NCI-H526 treated with DMSO at 0.1 percent for 48 hours (cell line): ENCODE measurements around the gene EXOSC9.
A peak's percentile ranks its signal among the peaks of the same experiment; 100 is the strongest.

Source experiments
- DNase-seq: peaks from one replicate; lab custom pipeline; 2025; lab: John Stamatoyannopoulos, UW

Gene EXOSC9

DNA sequence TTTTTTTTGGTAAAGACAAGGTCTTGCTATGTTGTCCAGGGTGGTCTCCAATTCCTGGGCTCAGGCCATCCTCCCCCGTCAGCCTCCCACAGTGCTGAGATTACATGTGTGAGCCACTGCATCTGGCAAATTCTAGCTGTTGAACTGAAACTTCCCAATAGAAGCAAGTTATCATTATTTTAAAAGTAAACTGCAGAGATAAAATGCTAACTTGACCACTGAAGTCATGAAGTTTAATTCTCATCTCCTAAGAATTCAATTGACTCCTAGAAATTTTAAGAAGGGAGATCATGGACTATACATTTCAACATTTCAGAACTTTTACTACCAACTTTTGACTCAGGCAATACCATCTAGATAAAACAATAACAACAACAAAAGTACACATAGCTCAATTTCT is 11.7 kb upstream of the EXOSC9 start:
- no peak for DNase-seq

DNA sequence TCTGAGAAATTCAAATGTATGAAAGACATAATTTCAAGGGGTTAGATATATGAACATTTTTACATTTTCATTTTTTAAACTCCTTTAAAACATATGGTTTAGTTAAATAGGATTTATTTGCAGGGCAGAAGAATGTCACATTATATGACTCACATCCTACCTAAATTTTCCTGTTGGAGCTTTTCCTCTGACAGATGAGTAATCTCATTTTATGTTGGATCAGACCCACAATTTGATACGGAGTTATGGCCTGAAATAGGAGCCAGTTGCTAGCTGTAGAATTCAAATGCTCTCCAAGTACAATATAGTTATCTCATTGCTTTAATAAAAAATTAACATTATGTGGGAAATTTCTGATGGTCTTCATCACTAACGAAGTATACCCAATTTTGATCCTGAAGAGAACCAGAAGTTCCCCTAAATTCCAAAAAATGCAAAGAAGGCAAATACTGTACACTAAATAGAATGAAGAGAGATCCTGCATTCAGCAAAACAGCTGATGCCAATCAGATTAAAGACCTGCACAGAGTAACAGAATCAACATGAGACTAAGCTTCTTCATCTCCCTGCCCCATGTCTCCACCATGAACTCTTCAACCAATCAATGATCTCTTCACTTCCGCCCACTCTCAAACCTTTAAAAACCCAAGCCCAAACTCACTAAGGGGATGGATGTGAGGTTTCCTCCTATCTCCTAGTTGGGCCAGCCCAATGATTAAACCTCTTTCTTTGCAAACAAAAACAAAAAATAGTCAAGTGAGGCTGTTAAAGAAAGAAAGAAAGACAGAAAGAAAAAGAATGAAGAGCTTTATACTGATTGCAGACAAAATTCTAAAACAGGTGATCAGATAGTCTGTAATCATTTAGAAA is 10.9 kb upstream of the EXOSC9 start:
- DNase-seq: no peak

DNA sequence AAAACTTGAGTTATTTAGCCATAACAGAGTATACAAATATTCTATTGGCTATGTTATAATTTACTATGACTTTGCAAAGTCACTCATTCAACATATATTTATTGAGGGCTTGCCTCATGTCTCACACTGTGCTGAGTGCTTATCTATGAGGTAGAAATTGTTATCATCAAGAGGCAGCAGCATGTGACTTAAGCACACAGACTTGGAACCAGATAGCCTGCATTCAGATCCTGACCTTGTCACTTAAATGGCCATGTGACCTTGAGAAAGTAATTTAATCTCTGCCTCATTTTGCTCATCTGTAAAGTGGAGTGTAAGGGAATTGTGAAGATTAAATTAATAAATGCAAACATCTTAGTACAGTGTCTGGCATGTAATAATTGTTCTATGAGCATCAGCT is 10.1 kb upstream of the EXOSC9 start:
- DNase-seq: no peak

DNA sequence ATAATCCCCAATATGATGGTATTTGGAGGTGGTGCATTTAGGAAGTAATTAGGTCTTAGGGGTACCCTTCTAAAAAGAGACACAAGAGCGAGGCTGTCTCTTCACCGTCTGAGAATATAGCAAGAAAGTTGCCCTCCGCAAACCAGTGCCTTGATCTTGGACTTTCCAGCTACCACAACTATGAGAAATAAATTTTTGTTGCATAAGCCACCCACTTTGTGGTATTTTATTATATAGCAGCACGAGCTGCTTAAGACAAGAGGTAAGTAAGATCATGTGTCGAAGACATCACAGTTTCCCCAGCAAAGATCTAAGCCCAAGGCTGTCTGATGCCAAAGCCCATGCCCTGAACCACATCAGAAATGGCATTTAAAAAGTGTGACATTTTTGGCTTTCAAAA is 9.6 kb upstream of the EXOSC9 start:
- no peak for DNase-seq

DNA sequence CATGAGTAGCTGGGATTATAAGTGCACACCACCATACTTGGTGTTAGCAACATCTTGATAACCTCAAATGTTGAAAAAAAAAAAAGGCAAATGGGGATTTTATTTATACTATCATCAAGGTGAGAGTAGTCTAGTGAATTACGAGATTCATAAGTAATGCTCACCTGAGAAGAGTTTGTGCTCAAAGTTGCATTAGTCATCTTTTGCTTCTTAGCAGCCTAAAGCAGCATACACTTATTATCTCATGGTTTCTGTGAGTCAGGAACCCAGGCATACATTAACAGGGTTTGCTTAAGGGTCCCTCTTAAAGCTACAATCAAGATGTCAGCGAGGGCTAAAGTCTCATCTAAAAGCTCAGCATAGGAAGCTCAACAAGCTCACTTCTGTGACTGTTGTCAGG is 8.2 kb upstream of the EXOSC9 start:
- DNase-seq: no peak

DNA sequence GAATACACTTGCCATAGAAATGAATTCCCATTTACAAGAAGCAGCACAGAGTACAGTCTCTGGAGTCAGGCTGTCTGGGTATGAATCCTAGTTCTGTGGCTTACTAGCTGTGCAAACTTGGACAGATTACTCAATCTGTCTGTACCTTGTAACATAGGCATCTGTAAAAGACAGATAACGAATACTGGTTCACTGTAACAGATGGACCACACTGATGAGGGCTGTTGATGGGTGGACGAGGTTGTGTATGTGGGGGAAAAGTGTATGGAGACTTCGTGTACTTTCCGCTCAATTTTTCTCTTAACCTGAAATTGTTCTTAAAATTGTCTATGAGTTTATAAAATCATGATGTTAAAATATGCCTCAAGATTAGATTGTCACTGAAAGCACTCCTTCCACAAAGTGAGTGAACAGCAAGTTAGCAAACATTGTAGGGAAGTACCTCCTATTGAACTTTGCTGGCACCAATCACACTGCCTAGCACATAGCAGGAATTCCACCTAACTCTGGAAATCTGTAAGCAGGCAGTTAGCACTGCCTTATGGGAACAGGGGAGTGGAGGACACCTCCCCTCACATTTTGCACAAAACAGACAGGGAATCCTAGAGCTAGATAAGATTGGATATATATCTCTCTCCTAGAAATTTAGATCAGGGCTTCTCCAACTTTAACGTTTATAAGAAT is 6.5 kb upstream of the EXOSC9 start:
- DNase-seq: no peak

DNA sequence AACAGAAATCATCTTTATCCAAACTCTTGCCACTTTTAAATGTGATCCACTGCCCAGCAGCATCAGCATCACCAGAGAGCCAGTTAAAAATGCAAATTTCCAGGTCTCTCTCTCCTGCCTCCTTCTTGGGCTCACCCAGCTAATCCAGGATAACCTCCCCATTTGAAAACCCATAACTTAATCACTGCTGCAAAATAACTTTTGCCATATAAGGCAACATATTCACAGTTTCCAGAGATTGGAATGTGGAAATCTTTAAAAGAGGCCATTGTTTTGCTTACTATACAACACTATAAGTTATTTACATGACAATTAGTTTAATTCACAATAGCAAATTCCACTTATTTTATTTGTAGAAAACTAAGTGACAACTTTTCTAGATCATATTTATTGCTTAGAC is 4.8 kb upstream of the EXOSC9 start:
- no peak for DNase-seq

DNA sequence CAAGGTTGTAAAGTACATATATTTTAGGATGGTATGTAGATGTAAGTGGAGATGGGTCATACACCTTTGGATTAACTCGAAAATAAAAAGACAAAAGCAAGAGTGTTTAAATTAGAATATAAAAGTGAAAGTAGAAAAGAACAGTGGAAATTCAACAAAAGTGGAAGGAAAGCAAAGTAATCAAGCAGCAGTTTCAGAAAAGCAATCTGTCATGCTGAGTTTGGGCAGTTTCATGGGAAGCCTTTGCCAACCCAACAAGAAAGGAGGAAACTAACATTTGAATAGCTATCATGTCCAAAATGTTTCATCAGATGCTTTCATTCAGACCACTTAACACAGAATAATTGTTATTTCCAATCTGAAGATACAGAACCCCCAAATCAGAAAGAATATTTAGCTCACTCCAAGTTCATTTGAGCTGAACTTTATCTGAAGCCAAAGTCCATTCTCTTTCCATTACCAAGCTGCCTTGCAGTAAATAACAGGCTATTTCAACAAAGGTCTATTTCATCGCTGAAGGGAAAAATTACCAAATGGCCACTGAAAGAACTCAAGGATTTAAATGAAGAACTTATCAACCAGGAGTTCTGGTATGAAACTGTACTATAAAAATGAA is 1.8 kb upstream of the EXOSC9 start:
- DNase-seq: no peak

DNA sequence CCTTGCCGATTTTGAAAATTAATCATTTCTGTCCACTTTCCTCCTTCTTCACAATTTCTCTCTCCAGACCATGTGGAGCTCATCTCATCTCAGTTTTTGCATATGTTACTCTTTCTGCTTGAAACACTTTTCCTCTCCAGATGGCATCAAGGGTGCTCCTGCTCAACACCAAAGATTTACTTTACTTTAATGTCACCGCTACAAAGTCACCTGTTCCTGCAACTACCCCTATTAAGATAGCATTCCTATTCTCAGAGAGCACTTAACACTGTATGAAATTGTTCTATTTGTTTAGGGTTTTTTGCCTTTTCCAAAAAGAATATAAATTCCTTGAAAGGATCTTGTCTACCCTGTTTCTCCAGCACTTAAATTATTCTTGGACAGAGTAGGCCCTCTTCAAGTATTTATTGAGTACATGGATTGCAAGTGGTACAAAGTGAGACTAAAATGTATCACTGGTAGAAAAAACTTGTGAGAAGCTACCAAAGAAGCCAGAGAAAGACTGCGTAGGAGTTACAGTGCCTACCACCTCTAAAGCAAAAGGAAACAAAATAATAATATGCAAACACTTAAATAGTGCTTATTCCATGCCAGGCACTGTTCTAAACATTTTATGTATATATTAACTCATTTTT is 1.1 kb upstream of the EXOSC9 start:
- DNase-seq: no peak

DNA sequence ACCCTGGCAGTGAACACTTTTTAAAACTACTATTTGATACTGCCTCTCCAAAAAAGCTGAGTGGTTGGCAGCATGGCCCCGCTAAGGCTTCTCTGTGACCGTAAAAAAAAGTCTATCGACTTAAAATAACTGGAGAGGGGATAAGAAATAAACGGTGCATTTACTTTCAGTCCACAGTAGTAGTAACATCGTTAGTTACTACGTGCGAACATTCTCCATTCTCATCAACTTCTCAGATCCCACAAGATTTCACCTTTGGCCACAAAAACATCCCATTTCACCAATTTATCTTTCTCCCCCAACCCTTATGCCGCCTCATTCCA is 524 bp upstream of the EXOSC9 start:
- DNase-seq: no peak

DNA sequence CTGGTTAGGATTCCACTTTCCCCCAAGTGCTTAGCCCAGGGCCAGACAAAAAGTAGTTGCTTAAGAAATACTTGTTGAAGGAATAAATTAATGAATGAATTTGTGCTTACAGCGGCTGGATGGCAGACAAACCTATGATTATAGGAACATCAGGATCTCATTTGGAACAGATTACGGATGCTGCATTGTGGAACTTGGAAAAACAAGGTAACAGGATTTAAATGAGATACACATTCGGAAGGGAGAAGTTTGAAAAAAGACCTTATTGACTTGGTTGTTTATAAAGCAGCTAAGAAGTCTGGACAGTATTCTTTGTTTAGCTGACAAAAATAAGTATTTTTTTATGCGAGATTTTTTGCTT is 572 bp downstream of the EXOSC9 start:
- DNase-seq: no peak

DNA sequence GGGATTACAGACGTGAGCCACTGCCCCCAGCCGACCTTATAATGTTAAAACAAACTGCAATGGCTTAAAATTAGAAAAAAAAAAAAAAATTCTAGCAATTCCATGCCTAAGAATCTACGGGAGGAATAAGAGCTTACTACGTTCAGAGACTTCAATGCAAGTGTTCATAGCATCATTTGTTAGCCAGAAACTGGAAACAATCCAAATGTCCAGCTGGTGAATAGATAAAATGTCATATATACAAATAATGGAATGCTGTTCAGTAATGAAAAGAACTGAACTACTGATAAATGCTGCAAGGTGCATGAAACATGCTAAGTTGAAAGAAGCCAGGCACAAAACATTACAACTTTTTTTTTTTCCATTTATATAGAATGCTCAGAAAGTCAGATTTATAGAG is 5.3 kb downstream of the EXOSC9 start:
- no peak for DNase-seq

DNA sequence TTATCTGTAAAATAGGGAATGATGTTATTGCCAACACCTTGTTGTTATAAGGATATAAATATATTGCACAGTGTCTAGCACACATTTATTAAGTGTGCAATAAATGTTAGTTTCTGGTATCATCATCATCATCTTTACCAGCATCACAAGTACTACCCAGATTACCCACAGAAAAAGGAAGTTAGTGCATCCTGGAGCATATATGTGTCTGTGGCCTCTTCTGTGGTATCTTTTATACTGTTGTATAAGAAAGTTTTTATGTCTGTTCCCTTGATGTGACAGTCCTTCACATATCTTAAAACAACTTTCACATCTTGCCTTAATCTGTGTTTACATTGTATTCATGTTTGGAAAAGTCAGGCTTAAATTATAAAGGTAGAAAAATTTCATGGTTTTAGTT is 10.0 kb downstream of the EXOSC9 start:
- no peak for DNase-seq

DNA sequence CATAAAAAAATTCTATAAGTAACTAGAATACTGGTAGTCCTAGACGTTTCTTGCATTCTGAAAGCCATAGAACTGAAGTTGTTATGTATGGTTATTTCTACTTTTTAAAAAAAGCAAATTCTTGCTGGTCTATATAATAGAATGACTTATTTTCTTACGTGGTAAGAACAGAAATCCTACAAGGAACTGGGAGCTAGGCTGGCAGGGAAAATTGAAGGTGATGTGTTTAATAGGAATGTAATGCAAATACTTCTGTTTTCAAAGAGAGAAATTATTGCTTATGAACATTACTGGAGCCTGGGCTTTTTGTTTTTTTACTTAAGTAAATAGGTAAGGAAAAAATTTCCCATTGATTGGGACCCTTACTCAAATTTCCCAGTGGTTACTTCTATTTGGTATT is 13.6 kb downstream of the EXOSC9 start:
- DNase-seq: no peak

DNA sequence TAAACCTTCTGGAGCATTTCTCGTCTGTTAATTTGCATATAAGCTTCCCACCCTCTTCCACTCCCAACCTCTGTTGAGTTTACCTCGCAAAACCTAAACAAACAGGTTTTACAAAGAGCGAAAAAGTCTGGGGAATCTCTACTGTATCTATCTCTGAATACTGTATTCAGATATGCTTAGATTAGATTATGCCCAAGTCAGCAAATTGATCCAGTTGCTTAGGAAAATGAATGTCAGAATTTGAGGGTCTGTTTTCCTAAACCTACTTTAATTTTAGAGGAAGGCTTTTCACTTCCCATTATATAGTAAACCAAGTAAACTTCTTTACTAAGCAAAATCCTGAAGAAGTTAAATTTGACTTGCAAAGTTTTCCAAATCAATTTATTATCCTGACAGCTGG is 15.9 kb downstream of the EXOSC9 start:
- DNase-seq: no peak

DNA sequence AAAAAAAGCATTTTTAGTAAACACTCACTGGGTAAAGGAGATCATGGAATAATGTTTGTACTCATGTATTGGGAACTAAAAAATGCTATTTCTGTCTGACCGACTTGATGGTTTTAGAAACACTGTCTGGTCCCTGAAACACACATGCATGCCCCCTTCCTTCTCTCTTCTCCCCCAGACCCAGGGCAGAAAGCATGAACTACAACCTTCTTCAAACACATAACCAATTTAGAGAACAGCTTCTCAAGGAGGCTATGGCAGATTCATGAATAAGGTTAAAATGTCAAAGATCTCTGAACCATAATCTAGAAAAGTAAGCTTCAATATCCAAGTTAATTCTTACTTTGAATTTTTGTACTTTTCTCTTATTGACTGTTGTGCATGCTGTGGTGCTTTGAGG is 16.6 kb downstream of the EXOSC9 start:
- no peak for DNase-seq

DNA sequence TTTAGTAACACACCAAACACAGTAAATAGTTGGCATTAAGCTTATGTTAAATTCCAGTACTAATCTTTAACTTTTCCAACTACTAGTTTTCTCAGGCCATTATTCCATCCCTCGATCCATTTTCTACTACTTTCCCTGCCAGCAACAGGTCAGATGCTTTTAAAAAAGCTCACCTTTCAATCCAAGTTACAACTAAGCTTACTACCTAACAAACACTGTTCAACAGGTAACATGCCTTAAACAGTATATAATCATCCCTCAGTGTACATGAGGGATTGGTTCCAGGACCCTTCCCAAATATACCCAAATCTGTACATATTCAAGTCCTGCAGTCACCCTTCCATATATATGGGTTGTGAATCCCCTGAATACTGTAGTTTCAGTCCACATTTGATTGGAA is 17.1 kb downstream of the EXOSC9 start:
- no peak for DNase-seq

DNA sequence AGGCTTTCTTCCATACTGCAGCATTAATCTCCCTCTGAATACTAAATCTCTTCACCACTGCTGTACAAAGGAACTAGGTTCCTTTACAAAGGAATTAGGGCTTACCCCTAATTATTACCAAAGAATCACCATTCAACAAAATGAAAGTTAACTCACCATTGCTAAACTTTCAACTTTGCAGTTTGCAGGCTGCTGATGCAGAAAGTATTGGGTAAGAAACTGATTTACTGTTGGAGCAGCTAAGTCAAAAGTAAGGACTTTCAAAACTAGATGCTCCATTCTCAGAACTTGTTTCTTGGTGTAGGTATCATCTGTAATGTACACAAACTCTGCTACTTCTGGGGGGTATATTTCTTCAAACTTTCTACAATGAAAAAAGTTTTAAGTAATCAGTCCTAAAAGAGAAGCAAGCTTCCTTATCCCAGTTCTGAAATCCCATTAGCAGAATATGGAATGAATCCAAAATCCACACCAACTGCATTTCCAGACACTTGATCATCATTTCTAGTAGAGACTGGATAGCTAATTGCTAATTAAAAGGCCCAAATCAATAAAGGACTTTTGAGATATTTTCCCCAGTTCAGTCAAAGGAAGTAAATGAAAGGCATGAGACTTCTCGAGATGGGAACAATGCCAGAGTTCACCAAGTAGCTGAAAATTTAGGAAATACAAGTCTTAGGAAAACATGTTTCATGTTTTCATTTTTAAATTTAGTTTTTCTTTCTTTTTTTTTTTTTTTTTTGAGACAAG is 18.3 kb downstream of the EXOSC9 start:
- DNase-seq: no peak

DNA sequence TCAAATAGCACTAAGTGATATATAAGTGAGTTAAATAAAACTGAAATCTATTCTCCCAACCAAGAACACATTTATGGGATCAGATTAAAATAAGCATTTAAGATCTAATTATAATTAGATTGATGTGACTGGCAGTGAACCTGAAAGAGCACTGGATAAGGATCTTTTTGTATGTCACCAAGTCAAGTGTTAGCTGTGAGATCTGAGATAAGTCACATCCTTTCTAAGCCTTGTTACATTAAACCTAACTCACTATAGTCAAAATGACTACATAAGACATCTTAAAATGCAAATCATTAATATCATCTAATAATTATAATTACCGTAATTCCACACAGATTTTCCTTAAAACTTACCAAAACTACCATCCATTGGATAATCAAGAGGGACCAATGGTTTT is 20.9 kb downstream of the EXOSC9 start:
- no peak for DNase-seq

DNA sequence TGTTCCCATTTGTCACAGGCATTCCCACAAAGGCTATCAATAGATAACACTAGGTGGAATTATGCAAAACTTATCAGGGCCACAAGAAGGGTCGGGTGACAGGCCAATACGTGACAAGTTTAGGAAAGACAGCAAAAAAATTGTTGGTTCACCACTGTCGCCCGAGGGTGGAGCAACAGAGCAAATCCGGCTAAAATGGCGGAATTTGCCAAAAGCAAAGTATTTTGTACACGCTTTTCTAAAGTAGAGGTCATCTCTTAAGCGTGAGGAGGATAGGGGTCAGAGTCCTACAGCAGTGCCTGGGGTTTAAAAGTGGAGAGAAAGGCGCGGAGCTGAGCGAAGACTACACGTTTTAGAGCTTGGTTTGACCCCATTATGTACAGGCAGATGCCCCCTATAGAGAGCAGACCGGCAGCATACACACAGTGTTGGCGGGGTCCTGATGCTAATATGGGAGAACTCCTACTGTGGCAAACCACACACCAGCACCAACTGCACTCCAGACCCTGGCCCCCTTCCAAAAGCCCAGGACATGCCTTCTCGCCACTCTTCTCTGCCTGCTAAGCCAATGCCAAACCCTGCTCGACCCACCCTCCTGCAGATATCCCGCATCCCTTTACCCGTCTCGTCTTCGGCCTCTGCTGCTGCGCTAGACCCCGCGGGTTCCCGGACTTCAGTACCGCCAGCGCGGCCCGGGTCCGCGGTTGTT is 21.8 kb downstream of the EXOSC9 start:
- DNase-seq: no peak

DNA sequence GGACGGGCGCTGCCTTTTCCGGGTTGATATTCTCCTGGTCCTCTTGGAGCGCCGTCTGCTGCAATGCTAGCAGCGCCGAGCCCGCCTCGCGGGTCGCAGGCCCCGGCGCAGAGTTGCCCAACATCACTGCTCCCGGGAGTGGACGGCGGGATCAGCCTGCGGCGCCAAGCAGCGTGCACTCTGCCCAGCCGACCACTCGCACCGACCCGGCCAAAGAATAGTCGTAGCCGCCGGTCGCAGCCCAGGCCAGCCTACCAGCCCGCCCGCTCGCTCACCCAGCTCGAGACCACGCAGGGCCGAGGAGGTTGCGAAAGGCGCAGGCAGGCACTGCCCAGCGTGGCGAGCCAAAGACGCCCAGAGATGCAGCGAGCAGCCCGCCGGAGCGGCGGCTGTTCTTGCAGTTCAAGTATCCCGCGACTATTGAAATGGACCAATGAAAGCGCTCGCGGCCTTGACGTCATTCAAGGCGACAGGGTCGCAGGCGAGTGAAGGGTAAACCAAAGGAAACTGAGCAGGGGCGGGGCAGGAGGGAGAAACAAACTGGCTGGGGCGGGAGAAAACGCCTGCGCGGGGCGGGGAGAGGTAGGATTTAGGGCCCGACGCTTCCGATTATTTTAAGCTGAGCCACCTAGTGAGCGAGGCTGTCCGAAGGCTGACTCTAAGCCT is 22.5 kb downstream of the EXOSC9 start, which contains the start of gene CCNA2:
CCNA2 (minus strand) TSS at position 379 of the 666 bp plus-strand sequence; CDS start at position 124, 255 bp downstream.
- peak; percentile 93 for DNase-seq
